ENCODE data around the gene KRTDAP. TPM values are rescaled to one million over a fixed set of nuclear protein-coding genes. Genes with fewer than 3 reads are reported as not detected.

The KRTDAP gene
- total RNA-seq, 1 experiment from 2014 or later: not detected

DNA sequence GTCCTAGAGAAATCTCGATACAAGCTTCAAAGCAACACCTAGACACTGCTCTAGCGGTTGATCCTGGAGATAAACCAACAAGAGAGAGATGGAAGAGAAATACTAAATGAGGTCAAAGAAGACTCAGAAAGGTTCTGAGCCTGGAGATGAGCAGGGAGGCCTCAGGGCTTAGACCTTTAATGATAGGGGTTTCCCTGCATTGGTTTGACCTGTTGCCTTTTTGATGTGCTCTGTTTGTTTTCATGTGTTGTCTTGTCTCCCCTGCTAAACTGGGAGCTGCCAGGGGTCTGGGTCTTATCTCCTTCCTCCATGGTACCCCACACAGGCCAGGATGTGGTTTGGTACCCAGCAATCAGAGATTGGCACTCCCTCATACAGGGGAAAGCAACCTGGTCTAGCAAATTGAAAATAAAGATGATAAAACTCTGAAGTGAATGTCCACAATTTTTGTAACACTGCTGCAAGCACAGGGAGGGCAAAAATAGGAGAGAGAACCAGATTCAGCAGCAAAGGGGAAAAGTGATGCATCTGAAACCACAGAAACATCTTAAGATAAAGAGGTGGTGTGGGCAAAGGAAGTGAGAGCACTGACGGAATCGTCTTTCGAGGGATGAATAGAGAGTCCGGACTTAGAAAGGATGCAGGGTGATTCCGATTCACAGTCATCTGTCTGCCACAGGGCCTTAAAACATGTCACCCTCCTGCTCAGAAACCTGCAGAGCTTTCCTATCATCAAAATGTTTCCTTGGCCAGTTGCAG, 38.7 kb downstream of the KRTDAP start:
- POLR2A ChIA-PET: no interaction called here
- H3K27me3 Mint-ChIP-seq (ENCODE audit: insufficient read depth, unreplicated experiment): peaks cover 72% of the 10 kb centered on the region
- no peaks in the 10 kb centered on the region for H3K36me3 Mint-ChIP-seq (ENCODE audit: insufficient read depth, unreplicated experiment)
- BruUV-seq (replicated peaks): no TSS peak
- H3K4me3 Mint-ChIP-seq (ENCODE audit: unreplicated experiment): no peak overlapping the region
- no peak overlapping the region for H3K27ac Mint-ChIP-seq (ENCODE audit: low read depth, unreplicated experiment)
- TF ChIP-seq, protein P1, sequence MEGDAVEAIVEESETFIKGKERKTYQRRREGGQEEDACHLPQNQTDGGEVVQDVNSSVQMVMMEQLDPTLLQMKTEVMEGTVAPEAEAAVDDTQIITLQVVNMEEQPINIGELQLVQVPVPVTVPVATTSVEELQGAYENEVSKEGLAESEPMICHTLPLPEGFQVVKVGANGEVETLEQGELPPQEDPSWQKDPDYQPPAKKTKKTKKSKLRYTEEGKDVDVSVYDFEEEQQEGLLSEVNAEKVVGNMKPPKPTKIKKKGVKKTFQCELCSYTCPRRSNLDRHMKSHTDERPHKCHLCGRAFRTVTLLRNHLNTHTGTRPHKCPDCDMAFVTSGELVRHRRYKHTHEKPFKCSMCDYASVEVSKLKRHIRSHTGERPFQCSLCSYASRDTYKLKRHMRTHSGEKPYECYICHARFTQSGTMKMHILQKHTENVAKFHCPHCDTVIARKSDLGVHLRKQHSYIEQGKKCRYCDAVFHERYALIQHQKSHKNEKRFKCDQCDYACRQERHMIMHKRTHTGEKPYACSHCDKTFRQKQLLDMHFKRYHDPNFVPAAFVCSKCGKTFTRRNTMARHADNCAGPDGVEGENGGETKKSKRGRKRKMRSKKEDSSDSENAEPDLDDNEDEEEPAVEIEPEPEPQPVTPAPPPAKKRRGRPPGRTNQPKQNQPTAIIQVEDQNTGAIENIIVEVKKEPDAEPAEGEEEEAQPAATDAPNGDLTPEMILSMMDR (IDR thresholded peaks at IDR 0.05; ENCODE audit: unreplicated experiment): no peak
- CTCF ChIA-PET: interaction anchor here (0.6 to 2.0 kb wide), 4 partner anchors 17 to 177 kb away, joined by 3 to 7 read pairs (median 3); no protein-coding TSS in a partner anchor
- intact Hi-C loops (cut with micrococcal nuclease): no loop called here
- H3K4me1 Mint-ChIP-seq (ENCODE audit: insufficient read depth, unreplicated experiment): no peaks in the 10 kb centered on the region
- no peak for DNase-seq (ENCODE audit: unreplicated experiment)
- no peaks in the 10 kb centered on the region for H3K9me3 Mint-ChIP-seq (ENCODE audit: unreplicated experiment)

DNA sequence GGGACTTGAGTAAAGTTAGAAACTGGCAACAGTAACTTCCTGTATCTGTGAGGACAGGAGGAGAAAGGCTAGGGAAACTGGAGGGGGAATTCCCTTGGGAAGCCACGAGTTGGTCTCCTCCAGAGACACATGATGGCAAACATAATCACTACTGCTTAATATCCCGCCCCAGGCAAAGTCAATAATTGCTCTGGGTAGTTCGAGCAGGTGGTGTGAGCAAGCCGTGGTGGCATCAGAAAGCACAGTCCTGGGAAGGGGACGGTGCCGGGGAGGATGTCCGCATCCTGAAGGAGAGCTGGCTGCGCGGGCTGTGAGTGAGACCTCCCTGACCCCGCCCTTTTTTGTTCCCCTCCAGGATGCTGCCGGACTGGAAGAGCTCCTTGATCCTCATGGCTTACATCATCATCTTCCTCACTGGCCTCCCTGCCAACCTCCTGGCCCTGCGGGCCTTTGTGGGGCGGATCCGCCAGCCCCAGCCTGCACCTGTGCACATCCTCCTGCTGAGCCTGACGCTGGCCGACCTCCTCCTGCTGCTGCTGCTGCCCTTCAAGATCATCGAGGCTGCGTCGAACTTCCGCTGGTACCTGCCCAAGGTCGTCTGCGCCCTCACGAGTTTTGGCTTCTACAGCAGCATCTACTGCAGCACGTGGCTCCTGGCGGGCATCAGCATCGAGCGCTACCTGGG, 40.8 kb downstream of the KRTDAP start:
- Mint-ChIP-seq H3K27ac (ENCODE audit: low read depth, unreplicated experiment) (no peak overlapping the region), H3K27me3 (ENCODE audit: insufficient read depth, unreplicated experiment) (peaks cover 88% of the 10 kb centered on the region), H3K9me3 (ENCODE audit: unreplicated experiment) (no peaks in the 10 kb centered on the region), H3K36me3 (ENCODE audit: insufficient read depth, unreplicated experiment) (no peaks in the 10 kb centered on the region), H3K4me3 (ENCODE audit: unreplicated experiment) (no peak overlapping the region), H3K4me1 (ENCODE audit: insufficient read depth, unreplicated experiment) (no peaks in the 10 kb centered on the region)
- TF ChIP-seq, protein P1 (IDR thresholded peaks at IDR 0.05; ENCODE audit: unreplicated experiment): no peak
- no TSS peak for BruUV-seq (replicated peaks)
- POLR2A ChIA-PET: no interaction called here
- DNase-seq (ENCODE audit: unreplicated experiment): peak; percentile 18
- CTCF ChIA-PET: interaction anchor here (0.8 to 1.4 kb wide), 2 partner anchors 19 to 46 kb away, joined by 3 read pairs; no protein-coding TSS in a partner anchor
- intact Hi-C loops (cut with micrococcal nuclease): no loop called here

DNA sequence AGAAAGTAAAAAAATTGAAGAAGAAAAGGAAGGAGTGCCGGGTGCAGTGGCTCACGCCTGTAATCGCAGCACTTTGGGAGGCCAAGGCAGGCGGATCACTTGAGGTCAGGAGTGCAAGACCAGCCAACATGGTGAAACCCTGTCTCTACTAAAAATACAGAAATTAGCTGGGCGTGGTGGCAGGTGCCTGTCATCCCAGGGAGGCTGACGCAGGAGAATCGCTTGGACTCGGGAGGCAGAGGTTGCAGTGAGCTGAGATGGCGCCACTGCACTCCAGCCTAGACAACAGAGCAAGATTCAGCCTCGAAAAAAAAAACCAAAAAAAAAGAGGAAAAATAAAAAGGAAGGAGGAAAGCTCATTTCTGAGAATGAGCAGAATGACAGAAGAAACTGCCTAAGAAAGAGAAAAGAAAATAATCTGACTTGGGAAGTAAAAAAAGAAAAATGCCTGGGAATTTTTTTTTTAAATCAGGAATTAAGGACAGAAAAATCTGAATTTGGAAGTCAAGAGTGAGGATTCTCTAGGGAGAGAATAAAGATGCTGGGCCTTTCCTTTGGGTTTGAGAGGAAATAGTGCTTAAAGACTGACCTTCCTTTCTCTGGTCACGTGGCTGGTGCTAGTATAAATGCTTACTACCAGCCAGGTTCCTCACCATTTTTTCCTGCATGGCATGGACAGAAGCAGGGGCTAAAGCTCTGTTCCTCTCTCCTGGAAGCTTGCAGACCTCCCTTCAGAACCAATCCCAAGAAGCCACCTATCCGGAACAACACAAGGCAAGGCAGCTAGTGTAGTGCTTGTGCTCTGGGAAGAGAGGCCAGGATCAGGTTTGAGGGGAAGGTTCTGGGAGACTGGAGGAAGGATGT, 42.4 kb downstream of the KRTDAP start, which contains the start of gene FFAR2:
FFAR2 (plus strand) TSS at position 652 of the 864 bp plus-strand sequence. CDS start 1,458 bp downstream, outside the sequence.
- POLR2A ChIA-PET: interaction anchor here (0.7 kb wide), 1 partner anchor 83 kb away, joined by 4 read pairs; no protein-coding TSS in a partner anchor
- intact Hi-C loops (cut with micrococcal nuclease): no loop called here
- Mint-ChIP-seq H3K4me3 (ENCODE audit: unreplicated experiment) (no peak within 1 kb of the TSS), H3K27ac (ENCODE audit: low read depth, unreplicated experiment) (no peak within 1 kb of the TSS), H3K4me1 (ENCODE audit: insufficient read depth, unreplicated experiment) (no peaks in the 10 kb centered on the region), H3K9me3 (ENCODE audit: unreplicated experiment) (no peaks in the 10 kb centered on the region), H3K36me3 (ENCODE audit: insufficient read depth, unreplicated experiment) (no peaks in the 10 kb centered on the region), H3K27me3 (ENCODE audit: insufficient read depth, unreplicated experiment) (peaks cover 80% of the 10 kb centered on the region)
- DNase-seq (ENCODE audit: unreplicated experiment): no peak
- TF ChIP-seq, protein P1 (IDR thresholded peaks at IDR 0.05; ENCODE audit: unreplicated experiment): no peak
- no TSS peak for BruUV-seq (replicated peaks)
- CTCF ChIA-PET: interaction anchor here (0.6 to 1.2 kb wide), 5 partner anchors 8 to 96 kb away, joined by 3 read pairs; no protein-coding TSS in a partner anchor
